ENCODE measurements around the gene ROR1.

The ROR1 gene

GRCh38 chr1:64162804-64163203 is 389.0 kb downstream of the ROR1 start:
- DNase-seq, result no peak

GRCh38 chr1:64163431-64163830 is 389.6 kb downstream of the ROR1 start:
- no peak for DNase-seq

DNA sequence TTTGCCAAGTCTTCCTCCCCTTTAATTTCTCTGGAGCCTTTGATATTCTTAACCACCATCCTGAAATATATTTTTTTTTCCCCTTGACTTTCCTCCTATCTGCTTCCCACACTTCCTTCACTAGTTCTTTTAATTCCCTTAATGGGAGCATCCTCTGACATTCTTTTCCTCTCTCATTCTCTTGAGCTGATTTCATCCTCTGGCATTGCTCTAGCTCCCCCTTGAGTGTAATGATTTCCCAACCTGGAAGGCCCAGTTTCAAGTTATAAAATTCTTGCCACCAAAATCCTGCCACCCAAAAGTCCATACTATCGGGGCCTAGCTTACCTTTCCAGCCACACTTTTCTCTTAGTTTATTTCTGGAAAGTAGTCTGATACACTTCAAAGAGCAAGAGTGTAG is 390.2 kb downstream of the ROR1 start:
- DNase-seq, result no peak

- DNase-seq, result no peak
These were observed 392.8 kb downstream of the ROR1 start for GRCh38 chr1:64166629-64167028.

GRCh38 chr1:64167176-64167575 is 393.4 kb downstream of the ROR1 start:
- DNase-seq, result no peak

- no peak for DNase-seq
These were observed 397.4 kb downstream of the ROR1 start for GRCh38 chr1:64171246-64171645.

GRCh38 chr1:64171797-64172281 is 398.0 kb downstream of the ROR1 start:
- no peak for DNase-seq

DNA sequence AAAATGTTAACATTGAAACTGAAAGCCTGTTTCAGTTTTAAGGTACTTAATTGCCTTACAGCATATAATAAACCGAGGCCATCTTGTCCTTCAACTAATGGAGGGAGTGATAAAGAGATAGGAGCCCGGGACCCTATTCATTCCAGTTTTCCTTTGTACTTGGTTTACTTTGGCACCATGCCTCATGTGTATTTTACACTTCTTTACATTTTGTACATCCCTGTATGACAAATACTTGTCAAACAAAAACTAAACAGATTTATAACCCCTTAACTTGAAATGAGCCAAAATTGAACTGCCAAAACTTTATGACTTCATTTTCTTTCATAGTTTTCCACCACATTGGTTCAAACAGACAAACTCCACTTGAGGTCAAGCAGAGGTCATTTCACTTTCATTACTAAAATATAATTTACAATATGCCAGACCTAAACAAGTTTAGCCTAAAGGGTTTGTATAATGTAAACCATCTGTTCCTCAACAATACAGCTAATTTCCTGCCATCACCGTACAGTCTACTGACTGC is 398.7 kb downstream of the ROR1 start:
- DNase-seq, result no peak

DNA sequence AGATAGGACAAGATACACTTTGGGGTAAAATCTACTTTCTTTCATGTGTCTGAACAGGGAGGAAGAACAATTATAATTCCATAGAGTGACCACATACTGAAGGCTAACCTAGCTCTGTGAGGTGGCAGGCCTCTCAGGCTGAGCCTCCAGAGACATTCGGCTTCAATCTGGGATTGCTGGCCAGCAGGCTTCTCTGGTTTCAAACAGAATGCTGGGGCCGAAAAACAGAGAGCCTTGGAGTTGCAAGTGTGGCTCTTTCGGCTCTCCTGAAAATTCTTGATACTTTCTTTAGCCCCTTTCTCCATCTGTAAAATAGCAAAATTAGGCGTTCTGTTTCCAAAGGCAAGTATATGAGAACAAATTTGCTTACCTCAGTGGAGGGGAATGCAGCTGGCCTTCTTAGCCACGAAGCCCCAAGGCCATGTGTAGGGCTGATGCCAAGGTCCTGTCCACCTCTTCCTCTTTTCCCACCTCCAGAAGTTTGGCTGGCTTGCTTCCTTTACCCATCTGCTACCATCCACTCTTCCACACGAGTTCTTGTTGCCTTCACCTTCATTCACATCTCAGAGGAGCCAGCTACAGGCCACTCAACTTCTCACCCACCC is 399.6 kb downstream of the ROR1 start:
- DNase-seq, result no peak

DNA sequence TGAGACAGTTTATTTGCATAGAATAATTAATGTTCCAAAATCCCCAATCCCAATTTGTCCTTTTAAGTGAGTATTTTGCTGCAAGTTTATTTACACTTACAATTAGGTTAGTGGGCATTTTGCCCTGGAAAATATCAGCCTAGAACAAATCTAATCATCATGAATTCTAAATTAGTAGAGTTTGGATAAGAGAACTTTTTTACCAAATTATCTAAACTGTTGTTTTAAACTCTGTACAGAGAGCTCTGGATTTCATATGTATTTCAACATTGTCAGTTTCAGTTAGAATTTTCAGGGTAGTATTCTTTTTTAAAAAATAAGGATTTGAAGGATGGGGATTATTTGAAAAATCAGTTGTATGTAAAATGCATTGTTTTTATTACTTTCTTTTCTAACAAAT is 401.8 kb downstream of the ROR1 start:
- DNase-seq, result no peak

DNA sequence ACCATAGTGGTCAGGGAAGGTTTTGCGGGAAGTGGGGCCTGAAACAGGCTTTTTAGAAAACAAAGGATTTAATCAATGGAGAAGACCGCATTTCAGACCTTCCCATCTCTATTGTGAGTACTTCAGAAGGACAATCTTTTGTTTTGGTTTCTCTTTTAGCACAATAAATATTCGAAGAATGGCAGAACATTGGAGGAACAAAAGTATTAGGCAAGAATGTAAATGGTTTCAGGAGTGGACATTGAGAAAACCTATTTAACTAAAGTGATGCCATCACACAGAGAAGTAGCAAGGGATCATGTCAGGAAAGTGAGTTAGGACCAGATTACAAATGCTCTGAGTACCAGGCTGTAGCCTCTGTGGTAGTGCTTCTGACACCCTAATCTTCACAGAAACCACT is 402.8 kb downstream of the ROR1 start:
- DNase-seq, result no peak

DNA sequence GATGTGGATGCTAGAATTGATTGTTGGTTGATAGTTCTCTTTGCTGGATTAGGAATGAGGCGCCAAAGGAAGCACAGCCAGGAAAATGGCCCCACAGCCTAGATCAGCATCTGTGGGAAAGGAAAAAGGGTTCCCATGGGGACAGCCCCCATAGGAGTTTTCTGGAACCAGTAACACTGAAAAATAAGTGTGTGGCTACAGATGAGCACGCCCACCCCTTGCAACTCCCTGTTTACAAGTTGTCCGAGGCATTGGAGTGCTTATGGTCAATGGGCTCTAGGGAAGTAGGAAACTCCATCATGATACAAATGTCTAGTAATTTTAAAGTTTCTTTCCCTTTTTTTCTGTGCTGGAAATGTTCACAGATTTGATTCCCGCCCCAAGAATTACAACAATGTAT is 405.8 kb downstream of the ROR1 start:
- no peak for DNase-seq

DNA sequence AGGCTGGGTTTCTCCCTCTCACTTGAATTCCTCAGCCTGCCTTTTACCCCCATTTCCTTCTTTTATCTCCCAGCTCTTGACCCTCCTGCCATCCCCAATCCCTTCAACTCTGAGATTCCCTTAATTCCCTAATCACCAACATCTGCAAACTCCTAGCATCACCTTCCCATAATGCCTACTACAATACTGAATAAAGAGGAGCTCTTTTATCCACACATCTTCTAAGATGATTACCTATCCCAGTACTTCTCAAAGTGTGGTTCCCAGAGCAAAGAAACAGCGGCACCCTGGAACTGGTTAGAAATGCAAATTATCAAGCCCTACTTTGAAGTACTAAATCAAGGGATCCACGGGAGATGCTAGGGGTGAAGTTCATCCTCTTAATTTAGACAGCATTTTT is 408.4 kb downstream of the ROR1 start:
- DNase-seq, result no peak

DNA sequence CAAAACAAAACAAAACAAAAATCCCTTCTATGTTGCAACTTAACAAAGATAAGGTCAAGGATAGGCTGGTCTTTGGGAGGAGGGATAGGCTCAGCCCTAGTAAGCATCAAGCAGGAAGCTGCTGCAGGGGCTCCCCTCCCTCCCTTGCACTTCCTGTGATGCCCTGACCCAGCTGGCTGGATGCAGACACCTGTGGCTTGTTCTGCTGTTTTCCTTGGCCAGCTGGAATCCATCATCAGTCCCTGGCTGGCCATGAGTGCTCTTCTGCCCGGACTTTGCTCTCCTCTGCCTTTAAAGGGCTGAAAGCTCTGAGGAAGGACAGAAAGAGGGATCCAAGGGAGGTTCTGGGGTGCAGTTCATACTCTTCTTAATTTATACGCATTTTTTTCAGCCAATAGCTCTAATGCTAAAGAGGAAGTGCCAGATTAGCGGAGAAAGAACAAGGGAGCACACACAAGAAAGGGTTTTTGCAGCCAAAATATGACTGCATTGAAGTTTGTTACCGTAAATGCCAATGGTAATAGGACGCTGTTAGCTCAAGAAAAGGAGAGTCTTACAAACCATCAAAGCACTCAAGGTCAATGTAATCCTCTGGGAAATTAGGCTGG is 409.7 kb downstream of the ROR1 start:
- DNase-seq, result no peak

GRCh38 chr1:64184003-64184440 is 410.2 kb downstream of the ROR1 start:
- no peak for DNase-seq

DNA sequence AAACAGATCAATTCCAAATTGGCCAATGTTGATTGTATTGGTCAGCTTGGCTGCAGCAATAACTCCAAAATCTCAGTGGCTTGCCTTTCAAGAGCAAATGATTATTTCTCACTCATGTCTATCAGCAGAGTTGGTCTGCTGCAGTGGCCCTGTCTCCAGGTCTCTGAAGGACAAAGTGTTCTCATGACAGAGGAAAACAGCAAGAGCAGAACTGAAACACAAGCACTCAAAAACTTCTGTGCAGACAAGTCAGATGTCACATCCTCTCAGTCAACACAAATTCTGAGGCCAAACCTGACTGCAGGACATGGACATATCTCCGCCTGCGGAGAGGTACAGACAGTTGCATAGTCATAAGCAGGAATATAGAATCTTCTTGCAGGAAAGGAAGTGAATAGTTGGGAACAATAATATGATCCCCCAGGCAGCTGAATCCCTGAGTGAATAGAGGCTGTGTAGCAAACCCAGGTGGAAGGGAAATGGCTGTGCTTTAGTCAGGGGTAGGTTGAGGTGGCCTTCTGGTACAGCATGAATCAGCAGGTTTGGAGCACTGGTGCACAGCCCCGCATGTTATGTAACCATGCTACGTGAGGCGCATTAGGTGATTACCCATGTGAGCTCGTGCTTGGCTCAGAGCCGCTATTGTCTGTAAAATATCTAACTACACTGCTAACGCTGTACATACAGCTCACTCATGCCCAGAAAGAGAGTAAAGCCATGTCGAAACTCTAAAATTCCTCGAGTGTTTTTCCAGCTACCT is 412.5 kb downstream of the ROR1 start:
- DNase-seq, result no peak

DNA sequence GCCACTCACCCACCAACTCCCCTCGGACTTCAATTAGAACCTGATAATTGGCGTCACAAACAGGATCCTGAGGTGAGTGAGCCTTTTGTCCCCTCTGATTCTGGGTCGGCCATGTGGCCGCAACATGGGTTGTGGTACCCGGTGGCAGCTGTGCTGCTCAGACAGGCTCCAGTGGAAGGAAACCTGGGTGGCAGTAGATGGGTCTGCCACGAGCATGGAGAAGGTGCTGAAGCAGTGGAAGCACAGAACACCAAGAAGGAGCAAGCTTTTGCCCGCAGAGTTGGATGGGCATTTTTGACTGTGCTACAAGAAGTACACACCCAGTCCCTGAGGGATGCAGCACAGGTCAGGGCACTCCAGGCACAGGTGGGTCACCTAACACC is 413.1 kb downstream of the ROR1 start:
- DNase-seq, result no peak

DNA sequence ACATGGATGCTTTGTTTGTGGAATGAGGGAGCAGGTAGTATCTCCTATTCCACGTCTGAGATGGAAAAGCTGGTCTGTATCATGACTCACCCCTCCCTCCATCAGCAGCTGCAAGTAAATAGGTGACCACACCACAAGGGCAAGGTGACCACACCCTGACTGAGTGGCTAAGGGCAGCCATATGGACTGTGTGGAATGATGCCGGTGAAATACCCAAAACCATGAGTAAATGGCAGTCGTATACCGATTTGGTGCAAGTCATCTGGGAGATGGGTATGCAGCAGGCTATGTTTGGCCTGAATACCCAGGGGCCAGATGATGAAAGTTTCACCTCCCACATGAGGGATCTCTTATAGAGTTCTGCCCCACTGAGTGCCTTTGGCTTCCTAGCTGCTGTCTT is 413.8 kb downstream of the ROR1 start:
- DNase-seq, result no peak

- DNase-seq, result no peak
These were observed 418.5 kb downstream of the ROR1 start for GRCh38 chr1:64192290-64192689.

DNA sequence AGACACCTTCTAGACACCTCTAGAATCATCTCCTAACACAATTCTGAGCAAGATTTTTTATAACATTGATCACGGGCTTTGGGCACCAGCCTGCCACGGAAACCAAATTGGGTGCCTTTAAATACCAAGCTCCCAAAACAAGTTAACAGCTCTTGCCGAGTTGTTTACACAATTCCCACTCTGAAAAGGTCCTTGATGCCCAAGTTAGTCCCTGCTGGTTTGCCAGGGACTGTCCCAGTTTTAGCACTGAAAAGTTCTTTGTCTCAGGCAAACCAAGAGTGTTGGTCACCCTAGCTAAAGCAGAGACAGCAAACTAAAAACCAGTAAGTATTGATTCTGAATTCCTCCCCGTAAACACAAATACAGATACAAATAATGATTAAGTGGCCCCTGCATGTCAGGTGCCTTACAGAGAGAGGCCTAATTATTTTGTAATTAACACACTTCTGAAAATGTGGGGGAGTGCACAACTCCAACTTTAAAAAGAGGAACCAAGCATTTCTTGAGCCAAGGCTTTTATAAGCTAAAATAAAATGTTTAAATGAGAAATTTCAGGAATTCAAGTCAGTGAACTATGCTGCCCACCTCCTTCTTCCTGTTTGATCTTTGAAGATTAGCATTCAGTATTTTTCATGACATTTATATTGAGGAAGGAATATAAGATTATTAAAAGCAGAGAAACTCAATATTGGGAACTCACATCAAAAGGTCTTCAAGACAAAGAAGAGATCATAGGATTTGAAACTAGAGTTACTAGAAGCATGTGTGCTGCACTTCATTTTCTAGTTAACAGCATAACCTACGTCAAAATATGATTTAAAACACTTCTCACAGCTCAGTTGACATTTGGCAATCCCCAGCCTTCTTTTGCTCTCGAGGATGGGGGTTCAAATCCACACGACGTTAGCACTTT is 420.6 kb downstream of the ROR1 start:
- no peak for DNase-seq

DNA sequence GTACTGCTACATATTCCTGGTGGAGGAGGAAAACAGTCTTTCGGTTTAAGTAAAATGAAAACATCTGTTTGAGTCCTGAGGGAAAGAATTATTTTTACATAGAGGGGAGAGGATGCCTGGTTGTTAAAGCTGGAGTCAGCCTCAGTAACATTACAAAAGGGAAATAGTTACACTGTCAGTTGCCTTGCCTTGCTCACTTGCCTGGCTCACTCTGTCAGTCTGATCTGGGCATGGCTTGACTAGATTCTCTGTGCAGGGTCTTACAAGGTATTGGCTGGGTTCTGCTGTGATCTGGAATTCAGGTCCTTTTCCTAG is 421.2 kb downstream of the ROR1 start:
- DNase-seq, result no peak

DNA sequence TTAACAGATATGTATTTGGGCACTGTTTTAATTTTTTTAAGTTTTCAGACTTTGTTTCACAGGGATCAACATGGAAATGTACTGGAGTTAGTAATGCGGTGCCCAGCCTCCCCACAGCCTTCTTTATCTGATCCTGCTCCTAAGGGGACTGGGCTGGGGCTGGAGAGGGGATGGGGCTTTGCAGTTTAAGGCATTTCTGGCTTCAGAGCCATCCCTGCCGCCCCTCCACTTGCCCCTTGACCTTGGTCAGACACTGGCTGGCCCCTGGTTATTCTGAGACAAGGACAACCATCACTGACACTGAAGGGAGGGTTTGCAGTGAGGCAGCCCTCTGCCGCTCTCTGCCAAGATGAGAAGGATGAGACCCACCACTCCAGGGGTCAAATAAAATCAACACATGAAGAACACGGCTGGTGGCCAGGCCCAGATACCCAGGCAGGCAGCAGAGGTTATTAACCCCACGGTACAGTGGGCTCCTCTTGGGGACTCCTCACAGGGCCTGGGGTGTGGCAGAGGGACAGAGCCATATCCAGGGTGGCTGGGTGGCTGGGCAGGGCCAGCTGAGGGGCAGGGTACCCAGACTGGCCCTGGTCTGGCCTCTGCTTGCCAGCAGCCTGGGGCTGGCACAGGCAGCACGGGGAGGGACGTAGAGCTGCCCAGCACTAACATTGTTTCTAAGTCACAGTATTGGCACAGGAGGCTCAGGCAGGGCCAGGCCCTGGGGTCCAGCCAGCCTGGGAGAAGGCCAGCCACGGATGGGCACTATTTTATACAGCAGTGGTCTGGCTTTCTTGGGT is 422.5 kb downstream of the ROR1 start:
- DNase-seq, result no peak

Measured in activated effector memory CD4-positive, alpha-beta T cell treated with anti-CD3 and anti-CD28 coated beads, Interleukin-2, amount 50 U/mL, for 16 hours (primary cell).